ENCODE results near the gene SMPD3.

DNA sequence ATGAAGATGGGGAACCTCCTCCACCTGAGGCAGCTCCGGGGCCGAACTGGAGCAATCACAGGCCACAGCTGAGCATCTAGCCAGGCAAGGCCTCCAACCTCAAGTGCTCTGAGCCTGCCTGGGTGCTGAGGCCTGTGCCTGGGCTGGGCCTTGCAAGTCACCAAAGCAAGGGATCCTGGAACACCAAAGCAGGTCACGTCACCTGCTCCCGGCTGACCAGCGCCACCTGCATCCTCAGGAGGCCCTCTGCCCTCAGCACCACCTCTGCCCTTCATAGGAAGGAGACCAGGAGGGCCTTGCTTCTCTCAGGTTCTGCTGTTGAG lies 68.0 kb downstream of the SMPD3 start:
- TF ChIP-seq CTCF (IDR thresholded peaks at IDR 0.05 in 2 of 3, conservative IDR thresholded peaks at IDR 0.05 in 1 of 3; ENCODE audit: borderline replicate concordance in 1 of 3, insufficient read depth in 1 of 3, low read depth in 2 of 3, low read length in 2 of 3): no peak
- TF ChIP-seq CBX3 (IDR thresholded peaks at IDR 0.05; ENCODE audit: low read depth): no peak
- no peak for TF ChIP-seq POLR2AphosphoS5 (IDR thresholded peaks at IDR 0.05; ENCODE audit: low read depth, low read length)

Measured in HCT116 (cell line).